Spleen (tissue), 7 donors: ENCODE measurements around the gene RASSF5.

Experiments used
- CTCF ChIP-seq, 11 experiments: fragments of 200-600 bp in 7 of 11; fragments of 450-650 bp in 4 of 11; sonication (generic) in 4 of 11; IDR thresholded peaks in 8 of 11; conservative IDR thresholded peaks in 3 of 11; 1 replicate in 7 of 11; 2 replicates in 4 of 11; pipeline versions ENCODE4 v1.4.0 to v1.8.0; 2016 to 2021; ENCODE audit warnings: antibody characterized with exemption in 11 of 11, inconsistent platforms in 4 of 11, mild to moderate bottlenecking in 1 of 11
- POLR2A ChIP-seq, 3 donors: fragments of 450-650 bp; IDR thresholded peaks; one replicate each; pipeline ENCODE4 v1.5.1; 2017; ENCODE audit warnings: antibody characterized with exemption in 3 of 3, mild to moderate bottlenecking in 1 of 3
- POLR2AphosphoS5 ChIP-seq, 3 donors: sonication (generic); formaldehyde crosslinking; IDR thresholded peaks; one replicate each; pipeline ENCODE4 v1.5.1; 2017; ENCODE audit warnings: antibody characterized with exemption in 3 of 3
- donor health status: DM: no; HTN: no; CAD: no; lungs with moderate emphysema.
- donor health status: DM: no; HTN: no; CAD: no.
- donor health status: DM: no; HTN: no; CAD: no.

- TF ChIP-seq CTCF (IDR thresholded peaks at IDR 0.05 in 8 of 11, conservative IDR thresholded peaks at IDR 0.05 in 3 of 11) (no peak), POLR2AphosphoS5 (IDR thresholded peaks at IDR 0.05) (no peak), POLR2A (IDR thresholded peaks at IDR 0.05) (no peak)
Measured at GRCh38 chr1:206529425-206529824, 22.1 kb downstream of the RASSF5 start.
